Cardiac muscle cell (in vitro differentiated cells and primary cell): ENCODE data around the gene ZBTB47. TPM values are rescaled to one million over a fixed set of nuclear protein-coding genes. Genes with fewer than 3 reads are reported as not detected.

Experiments used
- DNase-seq, 2 donors: peaks; one replicate each; pipeline versions ENCODE4 v3.0.0 to v3.0.0-alpha.2; 2010 to 2017; ENCODE audit warnings: low read depth in 1 of 2, low spot score in 1 of 2
- H3K27ac ChIP-seq: fragments of 200-600 bp; sonication (generic); 2 replicates; pipeline ENCODE4 v1.5.1; 2016
- H3K27me3 ChIP-seq: fragments of 200-600 bp; sonication (generic); 2 replicates; pipeline ENCODE4 v1.6.0; 2016; ENCODE audit warnings: control low read depth
- H3K36me3 ChIP-seq: fragments of 200-600 bp; sonication (generic); 2 replicates; pipeline ENCODE4 v1.5.1; 2016; ENCODE audit warnings: control low read depth
- H3K4me1 ChIP-seq: fragments of 200-600 bp; sonication (generic); 2 replicates; pipeline ENCODE4 v1.8.1; 2017; ENCODE audit warnings: low read depth, mild to moderate bottlenecking, mixed run types
- H3K4me3 ChIP-seq: fragments of 200-600 bp; sonication (generic); 2 replicates; pipeline ENCODE4 v1.5.1; 2016; ENCODE audit warnings: mild to moderate bottlenecking
- H3K9me3 ChIP-seq: fragments of 200-600 bp; sonication (generic); 2 replicates; pipeline ENCODE4 v1.5.1; 2017; ENCODE audit warnings: low read depth, mild to moderate bottlenecking, control low read depth
- CTCF ChIP-seq: IDR thresholded peaks from 2 replicates; pipeline ENCODE4 v1.5.1; 2012; ENCODE audit warnings: low read depth, mild to moderate bottlenecking, low read length
- polyA plus RNA-seq: library from polyadenylated mRNA; unstranded; fragments of >200 nt; fragmentation: Nextera tagmentation; extraction: Ambion mirVana; gene quantifications from 2 replicates; pipeline ENCODE4 v1.2.1, GENCODE V29; 2016
- total RNA-seq: library from RNA; depleted of rRNA; stranded (reverse); fragments of >200 nt; gene quantifications from 2 replicates; pipeline ENCODE4 v1.2.3, GENCODE V29; 2016

ZBTB47 gene
- total and polyA plus RNA-seq, 2 experiments from 2014 or later = 4.1 to 30.1 TPM

GRCh38 chr3:42663581-42664437 lies 10.3 kb downstream of the ZBTB47 start:
- H3K36me3 ChIP-seq = peaks cover under 1% of the 10 kb centered on the region
- H3K4me3 ChIP-seq = no peak overlapping the region
- no peaks in the 10 kb centered on the region for H3K9me3 ChIP-seq
- H3K27ac ChIP-seq = no peak overlapping the region
- H3K27me3 ChIP-seq = no peaks in the 10 kb centered on the region
- DNase-seq = no peak
- no peak for TF ChIP-seq CTCF
- peaks cover 12% of the 10 kb centered on the region for H3K4me1 ChIP-seq

DNA sequence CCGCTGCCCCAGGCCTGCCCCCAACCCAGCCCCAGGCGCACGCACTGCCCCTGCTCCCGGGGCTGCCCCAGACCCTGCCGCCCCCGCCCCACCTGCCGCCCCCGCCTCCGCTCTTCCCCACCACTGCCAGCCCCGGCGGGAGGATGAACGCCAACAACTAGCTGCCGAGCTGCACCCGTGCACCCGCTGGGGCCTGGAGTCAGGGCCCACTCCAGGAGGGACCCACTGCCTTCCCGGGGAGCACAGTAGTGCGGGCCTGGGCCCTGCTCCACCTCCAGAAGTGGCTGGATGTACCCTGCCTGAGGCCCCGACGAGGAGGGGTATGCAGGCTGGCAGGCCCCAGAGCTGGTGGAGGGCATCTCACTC lies 10.9 kb downstream of the ZBTB47 start:
- no peak for DNase-seq

GRCh38 chr3:42665050-42665878 lies 11.8 kb downstream of the ZBTB47 start:
- no peak for TF ChIP-seq CTCF
- H3K27me3 ChIP-seq = no peaks in the 10 kb centered on the region
- no peak overlapping the region for H3K4me3 ChIP-seq
- no peaks in the 10 kb centered on the region for H3K36me3 ChIP-seq
- H3K4me1 ChIP-seq = peaks cover 12% of the 10 kb centered on the region
- no peak overlapping the region for H3K27ac ChIP-seq
- no peaks in the 10 kb centered on the region for H3K9me3 ChIP-seq
- DNase-seq = no peak

More for the DNA sequence above, 10.9 kb downstream of the ZBTB47 start:
- TF ChIP-seq CTCF = no peak
- Histone ChIP-seq H3K36me3 (no peaks in the 10 kb centered on the region), H3K27ac (no peak overlapping the region), H3K9me3 (no peaks in the 10 kb centered on the region), H3K4me1 (peaks cover 12% of the 10 kb centered on the region), H3K4me3 (no peak overlapping the region), H3K27me3 (no peaks in the 10 kb centered on the region)

- no peaks in the 10 kb centered on the region for H3K36me3 ChIP-seq
- peak overlapping the region; percentile 81 for H3K27ac ChIP-seq
- H3K27me3 ChIP-seq = no peaks in the 10 kb centered on the region
- TF ChIP-seq CTCF = no peak
- H3K4me3 ChIP-seq = no peak overlapping the region
- H3K4me1 ChIP-seq = peaks cover 12% of the 10 kb centered on the region
- DNase-seq = no peak
- H3K9me3 ChIP-seq = no peaks in the 10 kb centered on the region
Measured at GRCh38 chr3:42666022-42666421, 12.5 kb downstream of the ZBTB47 start.

DNA sequence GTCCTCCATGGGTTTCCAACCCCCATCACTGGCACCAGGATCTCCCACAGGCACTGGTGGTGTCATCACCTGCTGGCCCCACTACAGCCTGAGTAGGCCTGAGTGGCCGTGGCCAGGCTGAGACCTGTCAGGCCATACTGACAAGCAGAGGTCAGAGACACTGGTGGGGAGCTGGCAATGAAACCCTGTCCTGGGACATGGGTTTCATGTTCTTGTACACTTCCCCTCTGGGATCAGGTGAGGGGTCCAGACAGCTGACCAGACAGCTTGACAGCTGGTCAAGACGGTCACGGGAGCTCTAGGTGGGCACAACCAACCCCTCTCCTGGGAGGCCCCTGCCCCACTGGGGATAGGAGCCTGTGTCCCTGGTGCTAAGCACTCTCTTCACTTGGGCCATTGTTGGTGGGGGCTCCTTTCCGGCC lies 13.1 kb downstream of the ZBTB47 start:
- Histone ChIP-seq H3K9me3 (no peaks in the 10 kb centered on the region), H3K27ac (peak overlapping the region; percentile 81)
- no peak for TF ChIP-seq CTCF

More for the DNA sequence above, 13.1 kb downstream of the ZBTB47 start:
- H3K36me3 ChIP-seq = no peaks in the 10 kb centered on the region
- peaks cover 12% of the 10 kb centered on the region for H3K4me1 ChIP-seq
- no peak overlapping the region for H3K4me3 ChIP-seq
- DNase-seq = no peak
- H3K27me3 ChIP-seq = no peaks in the 10 kb centered on the region
